GM18861 (cell line): ENCODE results near the gene ST6GALNAC2.
"Not testable (repeated sequence)": the region's sequence is repeated elsewhere in the genome, so short reads cannot be mapped to it uniquely, and the experiment has no call there.

ENCODE experiments used
- ATAC-seq: cut with Tn5 transposase; IDR thresholded peaks from one replicate; pipeline ENCODE4 v1.9.1; 2021; ENCODE audit not compliant: unreplicated experiment

ST6GALNAC2 gene

GRCh38 chr17:76585649-76586593 lies at the start of gene ST6GALNAC2:
ST6GALNAC2 (minus strand) TSS chr17:76585860; CDS start chr17:76585808, 52 bp downstream.
- no peak for ATAC-seq

DNA sequence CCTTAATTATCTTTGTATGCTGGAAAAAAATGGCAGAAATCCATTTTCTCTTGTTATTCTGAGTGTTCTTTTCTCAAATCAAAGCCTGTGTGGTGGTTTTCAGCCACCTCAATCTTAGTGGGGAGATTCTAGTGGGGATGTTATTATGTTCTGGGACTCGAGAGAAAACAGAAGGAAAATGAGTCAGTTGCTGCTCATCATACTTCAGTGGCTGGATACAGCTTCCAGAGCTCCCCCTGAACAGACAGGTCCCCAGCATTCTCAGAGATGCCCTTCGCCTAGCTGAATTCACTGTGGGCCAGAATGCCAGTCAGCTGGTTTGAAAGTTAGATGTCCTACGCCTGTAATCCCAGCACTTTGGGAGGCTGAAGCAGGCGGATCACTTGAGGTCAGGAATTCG lies 49.4 kb upstream of the ST6GALNAC2 start:
- no peak for ATAC-seq

DNA sequence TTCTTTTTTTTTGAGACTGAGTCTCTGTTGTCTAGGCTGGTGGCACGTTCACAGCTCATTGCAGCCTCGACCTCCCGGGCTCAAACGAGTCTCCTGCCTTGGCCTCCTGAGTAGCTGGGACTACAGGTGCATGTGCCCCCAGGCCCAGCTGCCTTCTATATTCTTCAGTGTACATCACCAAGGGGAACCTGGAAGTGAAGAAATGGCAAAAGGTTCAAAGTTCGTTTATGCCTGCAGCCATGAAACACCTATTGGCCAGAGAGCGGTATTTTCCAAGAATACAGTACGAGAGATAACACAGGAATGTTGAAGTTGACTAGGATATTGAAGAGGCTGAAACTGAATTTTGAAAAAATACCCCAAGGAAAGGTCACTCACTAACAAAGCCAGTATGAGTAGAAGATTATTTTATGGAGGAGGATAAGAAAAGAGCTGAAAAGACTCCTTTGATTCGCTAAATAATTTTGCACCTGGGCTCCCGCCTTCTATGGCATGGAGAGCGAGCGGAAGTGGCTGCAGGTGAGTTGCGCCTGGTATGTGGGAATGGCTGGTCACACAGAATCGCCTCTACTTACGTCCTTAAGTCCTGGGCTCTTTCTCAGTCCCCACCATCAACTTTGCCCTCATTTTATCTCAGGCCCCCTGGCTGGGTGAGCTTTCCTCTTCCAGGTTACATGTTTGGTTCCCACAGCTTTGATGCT lies 48.1 kb upstream of the ST6GALNAC2 start:
- ATAC-seq = no peak

DNA sequence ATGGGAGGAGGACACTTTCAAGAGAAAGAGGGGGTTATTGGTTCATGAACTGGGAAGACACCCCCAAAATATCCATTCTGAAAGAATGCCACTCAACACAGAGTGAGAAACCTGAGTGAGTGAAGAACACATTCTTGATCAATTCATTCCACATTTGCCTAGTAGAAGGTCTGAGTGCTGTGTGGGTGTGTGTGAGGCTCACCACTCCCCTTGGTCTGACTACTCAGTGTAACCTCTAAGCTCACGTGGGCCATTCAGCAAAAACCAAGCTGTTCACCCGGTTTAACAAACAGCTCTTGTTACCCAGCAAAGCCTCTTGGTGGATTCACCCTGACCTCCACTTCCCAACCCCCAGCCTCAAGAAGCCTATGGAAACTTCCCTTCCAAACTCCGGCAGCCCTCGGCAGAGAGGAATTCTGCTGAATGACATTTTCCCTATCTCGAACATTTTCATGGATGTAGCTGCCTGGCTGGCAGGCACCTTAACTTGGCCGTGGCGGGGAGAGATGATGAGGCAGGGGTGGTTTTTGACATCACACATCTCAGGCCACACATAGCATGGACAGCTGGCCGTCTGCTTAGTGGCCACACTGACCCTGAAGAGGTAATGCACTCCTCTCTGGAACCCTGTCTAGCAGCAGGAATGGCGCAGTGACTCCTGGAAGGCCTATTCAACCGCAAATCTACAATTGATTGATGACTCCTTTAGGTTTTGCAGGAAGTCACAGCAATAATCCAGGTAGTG lies 46.3 kb upstream of the ST6GALNAC2 start:
- no peak for ATAC-seq

- ATAC-seq = no peak
Measured at GRCh38 chr17:76630151-76630550, 44.5 kb upstream of the ST6GALNAC2 start.

- ATAC-seq = no peak
Measured at GRCh38 chr17:76627510-76627909, 41.9 kb upstream of the ST6GALNAC2 start.

- ATAC-seq = no peak
Measured at GRCh38 chr17:76626442-76626841, 40.8 kb upstream of the ST6GALNAC2 start.

DNA sequence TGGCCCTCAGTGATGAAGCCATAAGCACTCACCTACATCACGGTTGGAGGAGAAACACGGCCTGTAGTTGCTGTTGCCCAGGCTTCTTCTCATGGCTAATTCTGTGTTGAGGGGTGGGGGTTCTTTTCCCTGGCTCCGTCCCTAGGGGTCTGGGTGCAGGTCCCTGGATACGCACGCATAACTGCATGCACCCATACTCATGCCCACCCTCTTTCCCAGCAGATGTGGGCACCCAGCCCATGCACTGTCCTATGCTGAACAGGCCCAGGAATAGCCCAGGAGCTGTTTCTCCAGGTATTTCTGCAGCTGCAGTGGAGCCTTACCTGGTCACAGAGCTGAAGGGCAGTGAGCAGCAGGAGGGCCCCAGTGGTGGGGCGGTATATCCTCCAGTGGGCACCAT lies 39.8 kb upstream of the ST6GALNAC2 start:
- ATAC-seq = no peak

DNA sequence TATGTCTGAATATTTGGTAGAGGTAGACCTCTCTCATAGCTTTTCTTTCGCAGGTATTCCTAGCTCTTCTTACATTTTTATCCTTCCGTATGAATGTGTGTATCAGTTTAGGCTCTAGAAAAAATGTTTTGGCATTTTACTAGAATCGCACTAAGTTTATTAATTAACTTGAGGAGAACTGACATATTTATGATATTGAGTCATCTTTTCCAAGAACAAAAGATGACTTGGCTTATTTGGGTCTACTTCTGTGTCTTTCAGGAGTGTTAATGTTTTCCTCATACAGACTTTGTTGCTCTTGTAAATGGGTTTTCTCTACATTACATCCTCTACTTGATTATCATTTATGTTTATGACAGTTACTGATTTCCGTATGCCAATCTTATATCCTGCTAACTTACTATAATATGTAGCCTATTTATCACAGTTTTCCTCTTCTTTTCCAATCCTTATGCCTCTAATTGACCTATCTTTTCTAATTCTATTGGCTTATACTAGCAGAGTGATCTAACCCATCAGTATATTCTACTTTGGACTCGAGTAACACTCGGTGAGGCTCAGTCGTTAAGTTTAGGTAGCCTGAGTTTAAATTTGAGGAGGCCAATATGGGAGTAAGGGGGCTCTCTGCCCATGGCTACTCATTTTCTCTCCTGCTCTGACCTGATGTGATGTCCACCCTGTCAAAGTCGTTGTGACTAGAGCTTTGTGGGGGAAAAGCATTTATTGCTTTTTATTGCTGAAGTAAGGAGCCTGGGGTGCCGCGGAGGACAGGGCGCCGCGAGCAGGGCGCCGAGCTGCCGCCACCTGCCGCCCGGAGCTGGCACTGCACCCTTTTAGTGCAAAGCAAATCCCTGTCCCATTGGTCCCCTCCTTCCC lies 37.8 kb upstream of the ST6GALNAC2 start:
- no peak for ATAC-seq

GRCh38 chr17:76617838-76618237 lies 32.2 kb upstream of the ST6GALNAC2 start:
- ATAC-seq = no peak

GRCh38 chr17:76614912-76615617 lies 29.4 kb upstream of the ST6GALNAC2 start:
- no peak for ATAC-seq

- not testable (repeated sequence) for ATAC-seq
Measured at GRCh38 chr17:76614064-76614759, 28.6 kb upstream of the ST6GALNAC2 start.

- ATAC-seq = no peak
Measured at GRCh38 chr17:76612977-76613851, 27.6 kb upstream of the ST6GALNAC2 start.

DNA sequence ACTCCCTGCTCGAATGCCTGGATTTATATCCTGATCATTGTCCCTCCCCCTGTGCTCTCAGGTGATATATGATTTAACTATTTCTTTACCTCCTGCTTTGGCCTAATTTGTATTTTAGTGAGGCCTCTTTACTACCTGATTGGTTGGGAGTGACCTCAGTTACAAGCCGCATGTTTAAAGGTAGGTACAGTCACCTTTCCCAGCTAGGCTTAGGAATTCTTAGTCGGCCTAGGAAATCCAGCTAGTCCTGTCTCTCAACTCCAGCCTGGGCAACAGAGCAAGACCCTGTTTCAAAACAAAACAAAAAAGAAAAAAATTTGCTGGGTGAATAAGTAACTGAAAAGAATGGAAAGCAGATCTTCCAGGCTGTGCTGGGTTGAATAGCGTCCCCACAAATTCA lies 26.8 kb upstream of the ST6GALNAC2 start:
- ATAC-seq = no peak

GRCh38 chr17:76611758-76612157 lies 26.1 kb upstream of the ST6GALNAC2 start:
- no peak for ATAC-seq

GRCh38 chr17:76611080-76611749 lies 25.6 kb upstream of the ST6GALNAC2 start:
- not testable (repeated sequence) for ATAC-seq

DNA sequence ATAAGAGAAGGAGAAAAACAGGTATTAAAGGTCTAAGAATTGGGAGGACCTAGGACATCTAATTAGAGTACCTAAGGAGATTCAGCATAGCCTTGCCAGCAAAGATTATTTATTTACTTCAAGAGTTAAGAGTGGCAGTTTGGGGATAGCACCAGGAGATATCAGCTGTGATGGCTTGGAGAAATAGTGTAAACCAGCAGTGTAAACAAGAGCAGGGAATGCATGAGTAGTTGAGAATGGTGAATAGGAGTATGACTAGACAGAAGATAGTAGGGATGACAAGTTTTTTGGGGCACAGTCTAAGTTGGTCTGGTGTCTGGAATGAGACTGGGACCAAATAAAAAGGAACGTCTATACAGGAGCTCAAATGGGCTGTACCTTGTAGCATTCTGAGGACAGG lies 21.0 kb upstream of the ST6GALNAC2 start:
- ATAC-seq = not testable (repeated sequence)

DNA sequence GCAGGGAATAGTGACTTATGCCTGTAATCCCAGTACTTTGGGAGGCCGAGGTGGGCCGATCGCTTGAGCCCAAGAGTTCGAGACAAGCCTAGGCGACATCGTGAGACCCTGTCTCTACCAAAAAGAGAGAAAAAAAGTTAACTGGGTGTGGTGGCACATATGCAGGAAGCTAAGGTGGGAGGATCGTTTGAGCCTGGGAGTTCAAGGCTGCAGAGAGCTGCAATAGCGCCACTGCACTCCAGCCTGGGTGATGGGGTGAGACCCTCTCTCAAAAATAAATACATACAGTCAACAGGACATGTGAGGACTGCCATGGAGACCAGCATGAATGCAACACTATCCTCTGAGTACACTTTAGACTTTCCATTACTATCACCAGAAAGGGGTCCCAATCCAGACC lies 15.4 kb upstream of the ST6GALNAC2 start:
- ATAC-seq = no peak
